Panc1 (cell line): ENCODE measurements around the gene SIAH1.

Experiments used
- POLR2AphosphoS5 ChIP-seq: IDR thresholded peaks from 2 replicates; pipeline ENCODE4 v1.6.1; 2012; ENCODE audit warnings: mild to moderate bottlenecking, low read depth, low read length, moderate library complexity
- SIN3A ChIP-seq: IDR thresholded peaks from 2 replicates; pipeline ENCODE4 v1.6.1; 2012; ENCODE audit warnings: low read depth, mild to moderate bottlenecking, low read length, moderate library complexity, borderline replicate concordance; ENCODE audit not compliant: insufficient read depth
- TCF7L2 ChIP-seq: IDR thresholded peaks from 2 replicates; pipeline ENCODE4 v1.6.1; 2011; ENCODE audit warnings: mild to moderate bottlenecking, low read depth, low read length, inconsistent platforms
- TF ChIP-seq, protein P1 (sequence below): fragments of 450-650 bp; IDR thresholded peaks from 2 replicates; pipeline ENCODE4 v1.5.1; 2017; ENCODE audit warnings: mild to moderate bottlenecking
- TF ChIP-seq, protein P2 (sequence below), 2 experiments: IDR thresholded peaks; 2 replicates each; pipeline ENCODE4 v1.6.1; 2011 to 2012; ENCODE audit warnings: low read depth in 2 of 2, control low read depth in 1 of 2, low read length in 1 of 2, mild to moderate bottlenecking in 1 of 2, moderate library complexity in 1 of 2; ENCODE audit not compliant: insufficient read depth in 1 of 2

DNA sequence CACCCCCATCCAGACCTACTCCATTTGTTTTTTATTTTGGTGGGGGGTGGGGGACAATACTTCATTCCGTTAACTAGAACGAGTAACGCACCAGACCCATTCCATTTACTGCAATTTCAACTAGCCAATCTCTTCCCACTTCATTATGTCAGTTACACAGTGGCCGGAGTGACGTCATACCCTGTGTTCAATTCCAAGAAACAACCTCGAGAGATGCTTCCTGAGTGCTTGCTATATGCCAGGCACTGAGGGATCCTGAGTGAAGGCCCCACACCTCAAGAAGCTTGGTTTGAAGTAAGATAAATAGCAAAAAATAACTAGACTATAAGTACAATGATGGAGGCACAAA, 9.1 kb upstream of the SIAH1 start:
- TF ChIP-seq TCF7L2 (no peak), POLR2AphosphoS5 (no peak), SIN3A (no peak)
- TF ChIP-seq, protein P1, sequence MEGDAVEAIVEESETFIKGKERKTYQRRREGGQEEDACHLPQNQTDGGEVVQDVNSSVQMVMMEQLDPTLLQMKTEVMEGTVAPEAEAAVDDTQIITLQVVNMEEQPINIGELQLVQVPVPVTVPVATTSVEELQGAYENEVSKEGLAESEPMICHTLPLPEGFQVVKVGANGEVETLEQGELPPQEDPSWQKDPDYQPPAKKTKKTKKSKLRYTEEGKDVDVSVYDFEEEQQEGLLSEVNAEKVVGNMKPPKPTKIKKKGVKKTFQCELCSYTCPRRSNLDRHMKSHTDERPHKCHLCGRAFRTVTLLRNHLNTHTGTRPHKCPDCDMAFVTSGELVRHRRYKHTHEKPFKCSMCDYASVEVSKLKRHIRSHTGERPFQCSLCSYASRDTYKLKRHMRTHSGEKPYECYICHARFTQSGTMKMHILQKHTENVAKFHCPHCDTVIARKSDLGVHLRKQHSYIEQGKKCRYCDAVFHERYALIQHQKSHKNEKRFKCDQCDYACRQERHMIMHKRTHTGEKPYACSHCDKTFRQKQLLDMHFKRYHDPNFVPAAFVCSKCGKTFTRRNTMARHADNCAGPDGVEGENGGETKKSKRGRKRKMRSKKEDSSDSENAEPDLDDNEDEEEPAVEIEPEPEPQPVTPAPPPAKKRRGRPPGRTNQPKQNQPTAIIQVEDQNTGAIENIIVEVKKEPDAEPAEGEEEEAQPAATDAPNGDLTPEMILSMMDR = no peak
- TF ChIP-seq, protein P2, sequence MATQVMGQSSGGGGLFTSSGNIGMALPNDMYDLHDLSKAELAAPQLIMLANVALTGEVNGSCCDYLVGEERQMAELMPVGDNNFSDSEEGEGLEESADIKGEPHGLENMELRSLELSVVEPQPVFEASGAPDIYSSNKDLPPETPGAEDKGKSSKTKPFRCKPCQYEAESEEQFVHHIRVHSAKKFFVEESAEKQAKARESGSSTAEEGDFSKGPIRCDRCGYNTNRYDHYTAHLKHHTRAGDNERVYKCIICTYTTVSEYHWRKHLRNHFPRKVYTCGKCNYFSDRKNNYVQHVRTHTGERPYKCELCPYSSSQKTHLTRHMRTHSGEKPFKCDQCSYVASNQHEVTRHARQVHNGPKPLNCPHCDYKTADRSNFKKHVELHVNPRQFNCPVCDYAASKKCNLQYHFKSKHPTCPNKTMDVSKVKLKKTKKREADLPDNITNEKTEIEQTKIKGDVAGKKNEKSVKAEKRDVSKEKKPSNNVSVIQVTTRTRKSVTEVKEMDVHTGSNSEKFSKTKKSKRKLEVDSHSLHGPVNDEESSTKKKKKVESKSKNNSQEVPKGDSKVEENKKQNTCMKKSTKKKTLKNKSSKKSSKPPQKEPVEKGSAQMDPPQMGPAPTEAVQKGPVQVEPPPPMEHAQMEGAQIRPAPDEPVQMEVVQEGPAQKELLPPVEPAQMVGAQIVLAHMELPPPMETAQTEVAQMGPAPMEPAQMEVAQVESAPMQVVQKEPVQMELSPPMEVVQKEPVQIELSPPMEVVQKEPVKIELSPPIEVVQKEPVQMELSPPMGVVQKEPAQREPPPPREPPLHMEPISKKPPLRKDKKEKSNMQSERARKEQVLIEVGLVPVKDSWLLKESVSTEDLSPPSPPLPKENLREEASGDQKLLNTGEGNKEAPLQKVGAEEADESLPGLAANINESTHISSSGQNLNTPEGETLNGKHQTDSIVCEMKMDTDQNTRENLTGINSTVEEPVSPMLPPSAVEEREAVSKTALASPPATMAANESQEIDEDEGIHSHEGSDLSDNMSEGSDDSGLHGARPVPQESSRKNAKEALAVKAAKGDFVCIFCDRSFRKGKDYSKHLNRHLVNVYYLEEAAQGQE (IDR thresholded peaks at IDR 0.05; ENCODE audit: insufficient read depth in 1 of 2, low read depth in 2 of 2, low read length in 1 of 2) = no peak
